ENCODE measurements around the gene ZNF816. TPM values are rescaled to one million over a fixed set of nuclear protein-coding genes. Genes with fewer than 3 reads are reported as not detected.

ZNF816 gene
- total RNA-seq, 1 donor from 2014 or later = 25.3 TPM

GRCh38 chr19:53007200-53007599 is 44.5 kb upstream of the ZNF816 start:
- no peaks in the 10 kb centered on the region for H3K4me1 Mint-ChIP-seq (ENCODE audit: low read depth)
- DNase-seq (ENCODE audit: low spot score, unreplicated experiment) = no peak
- no peak overlapping the region for H3K4me3 Mint-ChIP-seq (ENCODE audit: low read depth)
- no peak overlapping the region for H3K27ac Mint-ChIP-seq
- no peaks in the 10 kb centered on the region for H3K27me3 Mint-ChIP-seq
- no peaks in the 10 kb centered on the region for H3K9me3 Mint-ChIP-seq (ENCODE audit: low read depth)
- H3K36me3 Mint-ChIP-seq (ENCODE audit: insufficient read depth) = no peaks in the 10 kb centered on the region
- TF ChIP-seq CTCF (IDR thresholded peaks at IDR 0.05; ENCODE audit: unreplicated experiment) = no peak

DNA sequence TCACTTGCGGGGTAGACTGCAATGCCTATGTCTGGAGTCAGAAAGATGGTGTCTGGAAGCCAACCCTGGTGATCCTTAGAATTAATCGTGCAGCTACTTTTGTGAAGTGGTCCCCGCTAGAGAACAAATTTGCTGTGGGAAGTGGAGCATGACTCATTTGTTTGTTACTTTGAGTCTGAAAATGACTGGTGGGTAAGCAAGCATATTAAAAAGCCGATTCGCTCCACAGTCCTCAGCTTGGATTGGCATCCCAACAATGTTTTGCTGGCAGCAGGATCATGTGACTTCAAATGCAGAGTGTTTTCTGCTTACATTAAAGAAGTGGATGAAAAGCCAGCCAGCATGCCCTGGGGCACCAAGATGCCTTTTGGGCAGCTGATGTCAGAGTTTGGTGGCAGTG is 41.6 kb upstream of the ZNF816 start:
- H3K27ac Mint-ChIP-seq = no peak overlapping the region
- DNase-seq (ENCODE audit: low spot score, unreplicated experiment) = no peak
- no peak for TF ChIP-seq CTCF (IDR thresholded peaks at IDR 0.05; ENCODE audit: unreplicated experiment)
- no peak overlapping the region for H3K4me3 Mint-ChIP-seq (ENCODE audit: low read depth)
- H3K9me3 Mint-ChIP-seq (ENCODE audit: low read depth) = no peaks in the 10 kb centered on the region
- no peaks in the 10 kb centered on the region for H3K4me1 Mint-ChIP-seq (ENCODE audit: low read depth)
- H3K27me3 Mint-ChIP-seq = no peaks in the 10 kb centered on the region
- H3K36me3 Mint-ChIP-seq (ENCODE audit: insufficient read depth) = no peaks in the 10 kb centered on the region

GRCh38 chr19:53002479-53002878 is 39.8 kb upstream of the ZNF816 start:
- Mint-ChIP-seq H3K4me1 (ENCODE audit: low read depth) (no peaks in the 10 kb centered on the region), H3K9me3 (ENCODE audit: low read depth) (no peaks in the 10 kb centered on the region), H3K27ac (no peak overlapping the region), H3K4me3 (ENCODE audit: low read depth) (no peak overlapping the region), H3K36me3 (ENCODE audit: insufficient read depth) (no peaks in the 10 kb centered on the region), H3K27me3 (no peaks in the 10 kb centered on the region)
- TF ChIP-seq CTCF (IDR thresholded peaks at IDR 0.05; ENCODE audit: unreplicated experiment) = no peak
- no peak for DNase-seq (ENCODE audit: low spot score, unreplicated experiment)

- peak overlapping the region; percentile 59 for H3K27ac Mint-ChIP-seq
- H3K27me3 Mint-ChIP-seq = no peaks in the 10 kb centered on the region
- no peak for TF ChIP-seq CTCF (IDR thresholded peaks at IDR 0.05; ENCODE audit: unreplicated experiment)
- H3K4me3 Mint-ChIP-seq (ENCODE audit: low read depth) = no peak overlapping the region
- H3K4me1 Mint-ChIP-seq (ENCODE audit: low read depth) = no peaks in the 10 kb centered on the region
- no peaks in the 10 kb centered on the region for H3K9me3 Mint-ChIP-seq (ENCODE audit: low read depth)
- DNase-seq (ENCODE audit: low spot score, unreplicated experiment) = no peak
- no peaks in the 10 kb centered on the region for H3K36me3 Mint-ChIP-seq (ENCODE audit: insufficient read depth)
Measured at GRCh38 chr19:52997975-52998374, 35.3 kb upstream of the ZNF816 start.

DNA sequence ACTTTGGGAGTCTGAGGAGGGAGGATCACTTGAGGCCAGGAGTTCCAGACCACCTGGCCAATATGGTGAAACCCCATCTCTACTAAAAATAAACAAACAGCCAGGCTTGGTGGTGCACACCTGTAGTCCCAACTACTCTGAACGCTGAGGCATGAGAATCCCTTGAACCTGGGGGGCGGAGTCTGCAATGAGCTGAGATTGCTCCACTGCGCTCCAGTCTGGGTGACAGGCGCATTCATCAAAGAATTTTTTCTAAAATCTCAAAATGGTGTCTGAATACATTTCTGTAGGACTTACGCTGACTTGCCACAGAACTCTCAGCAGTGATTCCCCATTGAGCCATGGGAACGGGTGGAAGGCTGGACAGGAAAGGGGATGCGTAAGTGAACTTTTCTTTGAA is 33.0 kb upstream of the ZNF816 start:
- H3K27me3 Mint-ChIP-seq = peaks cover 8% of the 10 kb centered on the region
- no peaks in the 10 kb centered on the region for H3K36me3 Mint-ChIP-seq (ENCODE audit: insufficient read depth)
- peaks cover 9% of the 10 kb centered on the region for H3K4me1 Mint-ChIP-seq (ENCODE audit: low read depth)
- H3K9me3 Mint-ChIP-seq (ENCODE audit: low read depth) = no peaks in the 10 kb centered on the region
- DNase-seq (ENCODE audit: low spot score, unreplicated experiment) = no peak
- no peak for TF ChIP-seq CTCF (IDR thresholded peaks at IDR 0.05; ENCODE audit: unreplicated experiment)
- no peak overlapping the region for H3K4me3 Mint-ChIP-seq (ENCODE audit: low read depth)
- no peak overlapping the region for H3K27ac Mint-ChIP-seq
